ENCODE results near the gene TPRG1L.
"Not testable (repeated sequence)": the region's sequence is repeated elsewhere in the genome, so short reads cannot be mapped to it uniquely, and the experiment has no call there.

Gene TPRG1L

DNA sequence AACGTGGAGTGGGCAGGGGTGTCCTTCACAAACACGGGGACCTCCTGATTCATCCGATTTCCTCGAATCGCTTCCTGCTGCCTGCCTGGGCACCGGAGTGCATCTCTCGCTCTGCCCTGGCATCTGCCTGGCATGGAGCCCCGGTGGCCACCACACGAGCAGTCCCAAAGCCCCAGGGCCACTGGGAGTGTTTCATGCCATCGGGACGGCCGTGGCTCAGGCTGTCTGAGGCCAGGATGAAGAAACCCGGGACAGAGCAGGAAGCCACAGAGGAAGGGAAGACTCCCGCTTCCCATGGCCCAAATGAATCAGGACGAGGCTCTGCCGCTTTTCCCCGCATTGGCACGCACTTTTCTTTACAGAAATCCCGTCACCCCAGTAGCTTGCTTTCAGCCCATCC is 45.9 kb upstream of the TPRG1L start:
- Histone ChIP-seq H3K4me1 (ENCODE audit: insufficient read depth, low read length, severe bottlenecking) (no peaks in the 10 kb centered on the region), H3K27me3 (ENCODE audit: insufficient read depth, low read length) (no peaks in the 10 kb centered on the region; the same call in 1 of the 2 replicates), H4K20me1 (ENCODE audit: insufficient read depth, low read length) (no peaks in the 10 kb centered on the region), H3K36me3 (ENCODE audit: insufficient read depth, low read length) (no peaks in the 10 kb centered on the region), H3K9ac (ENCODE audit: low read length) (no peak overlapping the region), H3F3A (ENCODE audit: insufficient read depth, low read length) (no peaks in the 10 kb centered on the region), H3K4me2 (ENCODE audit: low read length) (no peak overlapping the region), H2AFZ (ENCODE audit: low read length) (no peak overlapping the region), H3K27ac (ENCODE audit: low read depth, low read length, poor library complexity, severe bottlenecking) (no peak overlapping the region), H3K9me2 (ENCODE audit: low read depth, low read length) (no peaks in the 10 kb centered on the region), H3K9me3 (ENCODE audit: low read length) (no peaks in the 10 kb centered on the region), H3K4me3 (ENCODE audit: low read depth, low read length, poor library complexity, severe bottlenecking) (no peak overlapping the region), H3K79me2 (ENCODE audit: insufficient read depth, low read length) (no peaks in the 10 kb centered on the region)
- no peak for TF ChIP-seq EZH2 (IDR thresholded peaks at IDR 0.05; ENCODE audit: borderline replicate concordance, low read length)

DNA sequence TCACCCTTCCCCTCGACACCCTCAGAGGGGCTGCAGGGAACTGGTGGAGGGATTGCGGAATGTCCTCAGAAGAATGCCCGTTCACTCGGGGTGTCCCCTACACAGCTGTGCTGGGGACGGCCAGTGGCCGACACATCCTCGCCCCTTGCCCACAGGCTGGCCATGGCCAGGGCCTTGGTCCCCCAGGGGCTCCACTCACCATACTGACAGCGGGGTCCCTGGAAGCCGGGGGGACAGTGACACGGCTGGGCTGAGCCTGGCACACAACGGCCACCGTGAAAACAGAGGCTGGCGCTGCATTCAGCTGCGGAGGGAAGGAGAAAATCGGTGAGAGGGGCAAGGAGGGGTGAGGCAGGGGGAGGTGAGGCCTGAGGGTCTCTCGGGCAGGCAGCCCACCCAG is 45.2 kb upstream of the TPRG1L start:
- Histone ChIP-seq H3K9me2 (ENCODE audit: low read depth, low read length) (no peaks in the 10 kb centered on the region), H3F3A (ENCODE audit: insufficient read depth, low read length) (no peaks in the 10 kb centered on the region), H3K79me2 (ENCODE audit: insufficient read depth, low read length) (no peaks in the 10 kb centered on the region), H3K4me3 (ENCODE audit: low read depth, low read length, poor library complexity, severe bottlenecking) (no peak overlapping the region), H3K4me1 (ENCODE audit: insufficient read depth, low read length, severe bottlenecking) (no peaks in the 10 kb centered on the region), H2AFZ (ENCODE audit: low read length) (no peak overlapping the region), H3K27me3 (ENCODE audit: insufficient read depth, low read length) (no peaks in the 10 kb centered on the region; the same call in 1 of the 2 replicates), H3K36me3 (ENCODE audit: insufficient read depth, low read length) (no peaks in the 10 kb centered on the region), H4K20me1 (ENCODE audit: insufficient read depth, low read length) (no peaks in the 10 kb centered on the region), H3K27ac (ENCODE audit: low read depth, low read length, poor library complexity, severe bottlenecking) (no peak overlapping the region), H3K9me3 (ENCODE audit: low read length) (no peaks in the 10 kb centered on the region), H3K9ac (ENCODE audit: low read length) (no peak overlapping the region), H3K4me2 (ENCODE audit: low read length) (no peak overlapping the region)
- TF ChIP-seq EZH2 (IDR thresholded peaks at IDR 0.05; ENCODE audit: borderline replicate concordance, low read length): no peak
- TF ChIP-seq, protein P1, sequence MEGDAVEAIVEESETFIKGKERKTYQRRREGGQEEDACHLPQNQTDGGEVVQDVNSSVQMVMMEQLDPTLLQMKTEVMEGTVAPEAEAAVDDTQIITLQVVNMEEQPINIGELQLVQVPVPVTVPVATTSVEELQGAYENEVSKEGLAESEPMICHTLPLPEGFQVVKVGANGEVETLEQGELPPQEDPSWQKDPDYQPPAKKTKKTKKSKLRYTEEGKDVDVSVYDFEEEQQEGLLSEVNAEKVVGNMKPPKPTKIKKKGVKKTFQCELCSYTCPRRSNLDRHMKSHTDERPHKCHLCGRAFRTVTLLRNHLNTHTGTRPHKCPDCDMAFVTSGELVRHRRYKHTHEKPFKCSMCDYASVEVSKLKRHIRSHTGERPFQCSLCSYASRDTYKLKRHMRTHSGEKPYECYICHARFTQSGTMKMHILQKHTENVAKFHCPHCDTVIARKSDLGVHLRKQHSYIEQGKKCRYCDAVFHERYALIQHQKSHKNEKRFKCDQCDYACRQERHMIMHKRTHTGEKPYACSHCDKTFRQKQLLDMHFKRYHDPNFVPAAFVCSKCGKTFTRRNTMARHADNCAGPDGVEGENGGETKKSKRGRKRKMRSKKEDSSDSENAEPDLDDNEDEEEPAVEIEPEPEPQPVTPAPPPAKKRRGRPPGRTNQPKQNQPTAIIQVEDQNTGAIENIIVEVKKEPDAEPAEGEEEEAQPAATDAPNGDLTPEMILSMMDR (IDR thresholded peaks at IDR 0.05; ENCODE audit: low read length): no peak

DNA sequence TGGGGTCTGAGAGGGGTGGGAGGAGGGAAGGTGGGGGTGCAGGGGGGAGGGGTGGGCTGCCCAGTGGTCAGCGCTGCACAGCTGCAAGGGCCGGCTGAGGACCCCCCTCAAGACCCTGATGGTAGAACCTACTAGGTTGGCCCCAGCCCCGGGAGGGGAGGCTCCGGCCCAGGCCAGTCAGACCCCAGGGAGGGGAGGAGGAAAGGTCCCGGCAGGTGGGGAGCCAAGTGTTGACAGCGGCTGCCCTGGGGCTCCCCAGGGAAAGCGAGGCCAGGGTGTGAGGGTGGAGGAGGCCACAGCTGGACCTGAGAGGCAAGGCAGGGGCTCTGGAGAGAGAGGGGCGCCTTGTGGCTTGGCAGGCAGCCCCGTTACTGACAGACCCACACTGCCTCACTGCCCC is 44.6 kb upstream of the TPRG1L start:
- H3K9me3 ChIP-seq (ENCODE audit: low read length): no peaks in the 10 kb centered on the region
- no peak for TF ChIP-seq EZH2 (IDR thresholded peaks at IDR 0.05; ENCODE audit: borderline replicate concordance, low read length)
- TF ChIP-seq, protein P1 (IDR thresholded peaks at IDR 0.05; ENCODE audit: low read length): no peak
- no peaks in the 10 kb centered on the region for H4K20me1 ChIP-seq (ENCODE audit: insufficient read depth, low read length)
- no peak overlapping the region for H3K4me3 ChIP-seq (ENCODE audit: low read depth, low read length, poor library complexity, severe bottlenecking)
- no peaks in the 10 kb centered on the region for H3K79me2 ChIP-seq (ENCODE audit: insufficient read depth, low read length)
- H3F3A ChIP-seq (ENCODE audit: insufficient read depth, low read length): no peaks in the 10 kb centered on the region
- H3K27me3 ChIP-seq (ENCODE audit: insufficient read depth, low read length): no peaks in the 10 kb centered on the region; the same call in 1 of the 2 replicates
- no peaks in the 10 kb centered on the region for H3K4me1 ChIP-seq (ENCODE audit: insufficient read depth, low read length, severe bottlenecking)
- no peak overlapping the region for H3K27ac ChIP-seq (ENCODE audit: low read depth, low read length, poor library complexity, severe bottlenecking)
- no peaks in the 10 kb centered on the region for H3K9me2 ChIP-seq (ENCODE audit: low read depth, low read length)
- H2AFZ ChIP-seq (ENCODE audit: low read length): no peak overlapping the region
- H3K9ac ChIP-seq (ENCODE audit: low read length): no peak overlapping the region
- H3K36me3 ChIP-seq (ENCODE audit: insufficient read depth, low read length): no peaks in the 10 kb centered on the region
- H3K4me2 ChIP-seq (ENCODE audit: low read length): no peak overlapping the region

DNA sequence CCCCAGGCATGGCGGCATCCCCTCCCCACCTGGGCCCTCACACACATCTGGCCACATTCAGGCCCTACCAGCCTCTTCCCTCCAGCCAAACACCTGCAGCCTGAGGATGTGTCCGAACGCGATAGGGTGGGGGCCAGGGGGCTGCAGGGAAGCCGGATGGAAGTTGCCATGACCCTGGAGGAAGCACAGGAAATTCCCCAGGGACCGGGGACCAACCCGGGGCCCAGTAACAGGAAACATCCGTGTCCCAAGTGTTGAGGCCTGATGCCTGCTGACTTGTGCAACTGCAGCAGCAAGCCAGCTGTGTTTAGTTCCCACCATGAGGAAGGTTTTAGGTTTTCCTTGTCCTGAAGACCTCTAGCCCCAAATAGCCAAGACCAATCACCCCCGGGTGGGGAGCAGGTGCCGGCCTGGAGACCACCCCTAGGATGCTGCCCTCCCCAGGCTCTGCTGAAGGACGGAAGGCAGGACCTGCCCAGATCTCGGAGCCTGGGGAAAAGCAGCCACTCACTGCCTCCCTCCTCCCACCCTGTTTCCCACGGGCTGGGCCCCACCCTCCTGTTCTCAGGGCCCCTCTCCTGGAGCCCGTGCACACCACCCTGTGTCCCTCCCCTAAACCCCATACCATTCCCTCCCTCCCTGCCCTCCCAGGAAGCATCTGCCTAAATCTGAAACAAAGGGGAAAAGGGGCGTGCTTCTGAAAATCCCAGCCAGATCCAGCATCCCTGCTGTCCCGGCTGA is 43.3 kb upstream of the TPRG1L start:
- no peaks in the 10 kb centered on the region for H3F3A ChIP-seq (ENCODE audit: insufficient read depth, low read length)
- H2AFZ ChIP-seq (ENCODE audit: low read length): no peak overlapping the region
- no peak overlapping the region for H3K9ac ChIP-seq (ENCODE audit: low read length)
- H4K20me1 ChIP-seq (ENCODE audit: insufficient read depth, low read length): no peaks in the 10 kb centered on the region
- no peaks in the 10 kb centered on the region for H3K36me3 ChIP-seq (ENCODE audit: insufficient read depth, low read length)
- H3K9me2 ChIP-seq (ENCODE audit: low read depth, low read length): no peaks in the 10 kb centered on the region
- H3K9me3 ChIP-seq (ENCODE audit: low read length): no peaks in the 10 kb centered on the region
- H3K27me3 ChIP-seq (ENCODE audit: insufficient read depth, low read length): no peaks in the 10 kb centered on the region
- no peak overlapping the region for H3K4me3 ChIP-seq (ENCODE audit: low read depth, low read length, poor library complexity, severe bottlenecking)
- no peaks in the 10 kb centered on the region for H3K79me2 ChIP-seq (ENCODE audit: insufficient read depth, low read length)
- no peaks in the 10 kb centered on the region for H3K4me1 ChIP-seq (ENCODE audit: insufficient read depth, low read length, severe bottlenecking)
- no peak for TF ChIP-seq EZH2 (IDR thresholded peaks at IDR 0.05; ENCODE audit: borderline replicate concordance, low read length)
- TF ChIP-seq, protein P1 (IDR thresholded peaks at IDR 0.05; ENCODE audit: low read length): no peak
- H3K4me2 ChIP-seq (ENCODE audit: low read length): no peak overlapping the region
- H3K27ac ChIP-seq (ENCODE audit: low read depth, low read length, poor library complexity, severe bottlenecking): no peak overlapping the region

DNA sequence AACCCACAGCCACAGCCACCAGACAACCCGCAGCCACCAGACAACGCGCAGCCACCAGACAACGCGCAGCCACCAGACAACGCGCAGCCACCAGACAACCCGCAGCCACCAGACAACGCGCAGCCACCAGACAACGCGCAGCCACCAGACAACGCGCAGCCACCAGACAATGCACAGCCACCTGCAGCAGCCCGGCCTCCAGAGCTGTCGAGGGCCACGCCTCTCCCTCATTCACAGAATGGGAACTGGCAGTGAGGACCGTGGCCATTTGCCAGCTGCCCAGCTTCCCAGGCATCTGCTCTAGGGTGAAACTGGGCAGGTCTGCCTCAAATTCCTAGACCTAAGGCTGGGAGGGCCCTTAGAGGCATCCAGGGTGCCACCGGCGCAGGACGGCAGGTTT is 41.1 kb upstream of the TPRG1L start:
- H3K4me3 ChIP-seq (ENCODE audit: low read depth, low read length, poor library complexity, severe bottlenecking); H3K27ac ChIP-seq (ENCODE audit: low read depth, low read length, poor library complexity, severe bottlenecking); H3K4me2 ChIP-seq (ENCODE audit: low read length); H3K79me2 ChIP-seq (ENCODE audit: insufficient read depth, low read length); H3K9ac ChIP-seq (ENCODE audit: low read length); H3K36me3 ChIP-seq (ENCODE audit: insufficient read depth, low read length); H4K20me1 ChIP-seq (ENCODE audit: insufficient read depth, low read length); H2AFZ ChIP-seq (ENCODE audit: low read length); H3F3A ChIP-seq (ENCODE audit: insufficient read depth, low read length); H3K27me3 ChIP-seq (ENCODE audit: insufficient read depth, low read length); H3K9me3 ChIP-seq (ENCODE audit: low read length); H3K9me2 ChIP-seq (ENCODE audit: low read depth, low read length); H3K4me1 ChIP-seq (ENCODE audit: insufficient read depth, low read length, severe bottlenecking): not testable (repeated sequence)

All from OCI-LY1 (cell line).